ENCODE data around the gene SLC25A21.

The SLC25A21 gene

DNA sequence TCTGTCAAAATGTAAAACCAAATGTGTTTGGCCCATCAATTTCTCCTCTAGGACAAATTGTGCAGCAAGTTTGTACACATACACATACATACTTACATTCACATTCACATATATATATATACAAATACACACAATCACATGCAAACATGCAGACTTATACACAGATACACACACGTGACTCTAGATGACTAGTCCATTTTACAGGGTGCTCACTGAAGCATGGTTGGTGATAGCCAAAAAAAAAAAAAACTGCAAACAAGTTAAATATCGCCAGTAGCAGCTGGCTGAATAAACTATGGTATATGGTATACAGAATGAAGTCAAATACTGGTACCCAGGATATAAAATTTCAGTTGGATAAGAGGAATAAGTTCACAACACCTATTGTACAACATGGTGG lies 77.9 kb downstream of the SLC25A21 start:
- Histone ChIP-seq H3K4me2 (ENCODE audit: low read length) (no peak overlapping the region), H3K4me1 (ENCODE audit: control insufficient read depth, low read length) (no peaks in the 10 kb centered on the region)
- TF ChIP-seq, protein P1, sequence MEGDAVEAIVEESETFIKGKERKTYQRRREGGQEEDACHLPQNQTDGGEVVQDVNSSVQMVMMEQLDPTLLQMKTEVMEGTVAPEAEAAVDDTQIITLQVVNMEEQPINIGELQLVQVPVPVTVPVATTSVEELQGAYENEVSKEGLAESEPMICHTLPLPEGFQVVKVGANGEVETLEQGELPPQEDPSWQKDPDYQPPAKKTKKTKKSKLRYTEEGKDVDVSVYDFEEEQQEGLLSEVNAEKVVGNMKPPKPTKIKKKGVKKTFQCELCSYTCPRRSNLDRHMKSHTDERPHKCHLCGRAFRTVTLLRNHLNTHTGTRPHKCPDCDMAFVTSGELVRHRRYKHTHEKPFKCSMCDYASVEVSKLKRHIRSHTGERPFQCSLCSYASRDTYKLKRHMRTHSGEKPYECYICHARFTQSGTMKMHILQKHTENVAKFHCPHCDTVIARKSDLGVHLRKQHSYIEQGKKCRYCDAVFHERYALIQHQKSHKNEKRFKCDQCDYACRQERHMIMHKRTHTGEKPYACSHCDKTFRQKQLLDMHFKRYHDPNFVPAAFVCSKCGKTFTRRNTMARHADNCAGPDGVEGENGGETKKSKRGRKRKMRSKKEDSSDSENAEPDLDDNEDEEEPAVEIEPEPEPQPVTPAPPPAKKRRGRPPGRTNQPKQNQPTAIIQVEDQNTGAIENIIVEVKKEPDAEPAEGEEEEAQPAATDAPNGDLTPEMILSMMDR (IDR thresholded peaks at IDR 0.05; ENCODE audit: low read depth, low read length, poor library complexity, severe bottlenecking): no peak
- no peak for TF ChIP-seq EZH2phosphoT487 (IDR thresholded peaks at IDR 0.05; ENCODE audit: borderline replicate concordance, low read length)

DNA sequence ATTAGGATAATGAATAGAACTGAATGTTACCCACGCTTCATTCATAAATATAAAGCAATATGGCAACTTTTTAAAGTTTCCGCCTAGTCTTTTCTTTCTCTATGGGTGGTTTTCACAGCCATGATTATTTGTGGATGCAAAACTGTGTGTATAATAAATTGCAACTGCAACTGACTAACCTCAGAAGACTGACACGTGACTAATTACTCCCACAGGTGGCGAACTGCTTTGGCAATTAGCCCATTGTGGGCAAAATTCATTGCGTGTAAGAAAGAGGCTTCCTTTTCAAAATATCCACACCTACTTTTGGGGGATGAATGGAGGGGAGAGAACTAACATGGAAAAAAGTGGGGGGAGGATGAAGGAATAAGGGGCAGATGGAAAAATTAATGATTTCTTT lies 79.0 kb downstream of the SLC25A21 start:
- TF ChIP-seq, protein P1 (IDR thresholded peaks at IDR 0.05; ENCODE audit: low read depth, low read length, poor library complexity, severe bottlenecking): no peak
- no peak for TF ChIP-seq EZH2phosphoT487 (IDR thresholded peaks at IDR 0.05; ENCODE audit: borderline replicate concordance, low read length)

More for the DNA sequence above, 77.9 kb downstream of the SLC25A21 start:
- no peak overlapping the region for H3K27ac ChIP-seq (ENCODE audit: low read depth, low read length)
- no peaks in the 10 kb centered on the region for H3K9me3 ChIP-seq (ENCODE audit: control insufficient read depth, insufficient read depth, low read length)
- no peaks in the 10 kb centered on the region for H3K79me2 ChIP-seq (ENCODE audit: control insufficient read depth, low read length)
- no peaks in the 10 kb centered on the region for H3K36me3 ChIP-seq (ENCODE audit: control insufficient read depth, low read length)
- no peaks in the 10 kb centered on the region for H4K20me1 ChIP-seq (ENCODE audit: control insufficient read depth, insufficient read depth, low read depth, low read length)
- H3K9me2 ChIP-seq (replicated peaks; ENCODE audit: control insufficient read depth, low read length): no peaks in the 10 kb centered on the region
- H3K4me3 ChIP-seq (ENCODE audit: low read length): no peak overlapping the region
- no peaks in the 10 kb centered on the region for H3K27me3 ChIP-seq (ENCODE audit: control insufficient read depth, low read length)
- H3F3A ChIP-seq (ENCODE audit: control insufficient read depth, insufficient read depth): no peaks in the 10 kb centered on the region

DNA sequence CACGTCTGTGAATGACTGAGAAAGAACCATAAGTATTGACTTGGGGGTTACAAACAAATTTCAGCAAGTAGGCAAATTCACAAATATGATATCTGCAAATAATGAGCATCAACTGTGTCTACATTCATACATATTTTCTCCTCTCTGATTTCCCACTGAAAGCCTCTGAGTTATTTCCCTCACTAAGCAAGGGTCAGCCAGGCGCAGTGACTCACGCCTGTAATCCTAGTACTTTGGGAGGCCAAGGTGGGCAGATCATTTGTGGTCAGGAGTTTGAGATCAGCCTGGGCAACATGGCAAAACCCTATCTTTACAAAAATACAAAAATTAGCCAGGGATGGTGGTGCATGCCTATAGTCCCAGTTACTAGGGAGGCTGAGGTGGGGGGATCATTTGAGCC lies 80.8 kb downstream of the SLC25A21 start:
- Histone ChIP-seq H3K9me2 (replicated peaks; ENCODE audit: control insufficient read depth, low read length) (no peaks in the 10 kb centered on the region), H3K9me3 (ENCODE audit: control insufficient read depth, insufficient read depth, low read length) (no peaks in the 10 kb centered on the region), H3K27ac (ENCODE audit: low read depth, low read length) (no peak overlapping the region), H3K4me3 (ENCODE audit: low read length) (no peak overlapping the region), H3K4me2 (ENCODE audit: low read length) (no peak overlapping the region), H3K4me1 (ENCODE audit: control insufficient read depth, low read length) (no peaks in the 10 kb centered on the region), H4K20me1 (ENCODE audit: control insufficient read depth, insufficient read depth, low read depth, low read length) (no peaks in the 10 kb centered on the region), H3K36me3 (ENCODE audit: control insufficient read depth, low read length) (no peaks in the 10 kb centered on the region), H3F3A (ENCODE audit: control insufficient read depth, insufficient read depth) (no peaks in the 10 kb centered on the region), H3K79me2 (ENCODE audit: control insufficient read depth, low read length) (no peaks in the 10 kb centered on the region), H3K27me3 (ENCODE audit: control insufficient read depth, low read length) (no peaks in the 10 kb centered on the region)
- TF ChIP-seq EZH2phosphoT487 (IDR thresholded peaks at IDR 0.05; ENCODE audit: borderline replicate concordance, low read length): no peak
- TF ChIP-seq, protein P1 (IDR thresholded peaks at IDR 0.05; ENCODE audit: low read depth, low read length, poor library complexity, severe bottlenecking): no peak

More for the DNA sequence above, 79.0 kb downstream of the SLC25A21 start:
- no peaks in the 10 kb centered on the region for H3K9me2 ChIP-seq (replicated peaks; ENCODE audit: control insufficient read depth, low read length)
- H3K79me2 ChIP-seq (ENCODE audit: control insufficient read depth, low read length): no peaks in the 10 kb centered on the region
- no peaks in the 10 kb centered on the region for H4K20me1 ChIP-seq (ENCODE audit: control insufficient read depth, insufficient read depth, low read depth, low read length)
- no peak overlapping the region for H3K4me3 ChIP-seq (ENCODE audit: low read length)
- no peaks in the 10 kb centered on the region for H3K4me1 ChIP-seq (ENCODE audit: control insufficient read depth, low read length)
- H3K27ac ChIP-seq (ENCODE audit: low read depth, low read length): no peak overlapping the region
- H3K4me2 ChIP-seq (ENCODE audit: low read length): no peak overlapping the region
- H3K27me3 ChIP-seq (ENCODE audit: control insufficient read depth, low read length): no peaks in the 10 kb centered on the region
- no peaks in the 10 kb centered on the region for H3K36me3 ChIP-seq (ENCODE audit: control insufficient read depth, low read length)
- H3F3A ChIP-seq (ENCODE audit: control insufficient read depth, insufficient read depth): no peaks in the 10 kb centered on the region
- H3K9me3 ChIP-seq (ENCODE audit: control insufficient read depth, insufficient read depth, low read length): no peaks in the 10 kb centered on the region

Data from DOHH2 (cell line).